Stimulated activated naive B cell treated with anti-CD40 and anti-IgM and Interleukin-4, amounts not matched to agents 10 μg/mL and 1 μg/mL and 100 μg/mL, for 72 hours (primary cell): ENCODE measurements around the gene SLC16A3.

Source experiments
- ATAC-seq, 2 donors: fragments of 150-1000 bp; cut with Tn5 transposase; replicated peaks; 2 replicates each; pipeline ENCODE4 v1.10.0; 2021; ENCODE audit warnings: moderate library complexity in 1 of 2
- DNase-seq: peaks from one replicate; pipeline ENCODE4 v3.0.0; 2021
- H3K27ac Mint-ChIP-seq: one replicate; pipeline ENCODE4 v1.8.0; 2022; ENCODE audit warnings: mild to moderate bottlenecking, mixed read lengths
- H3K27me3 Mint-ChIP-seq, 2 donors: one replicate each; pipeline ENCODE4 v1.8.0; 2022; ENCODE audit warnings: mixed read lengths in 2 of 2
- H3K36me3 Mint-ChIP-seq, 2 donors: one replicate each; pipeline ENCODE4 v1.8.0; 2022; ENCODE audit warnings: mixed read lengths in 2 of 2, mild to moderate bottlenecking in 1 of 2
- H3K4me1 Mint-ChIP-seq, 2 donors: one replicate each; pipeline ENCODE4 v1.8.0; 2022; ENCODE audit warnings: mixed read lengths in 2 of 2, mild to moderate bottlenecking in 1 of 2
- H3K4me3 Mint-ChIP-seq, 2 donors: one replicate each; pipeline ENCODE4 v1.8.0; 2022; ENCODE audit warnings: mild to moderate bottlenecking in 2 of 2, mixed read lengths in 2 of 2, moderate library complexity in 1 of 2
- H3K9me3 Mint-ChIP-seq, 2 donors: one replicate each; pipeline ENCODE4 v1.8.0; 2022; ENCODE audit warnings: mixed read lengths in 2 of 2, mild to moderate bottlenecking in 1 of 2

The SLC16A3 gene

GRCh38 chr17:82276938-82277337 lies 48.1 kb downstream of the SLC16A3 start:
- peaks cover 0 to 6% of the 10 kb centered on the region in 2 donors for H3K27me3 Mint-ChIP-seq
- no peaks in the 10 kb centered on the region for H3K9me3 Mint-ChIP-seq
- peaks cover 6 to 7% of the 10 kb centered on the region in 2 donors for H3K36me3 Mint-ChIP-seq
- no peak overlapping the region for H3K27ac Mint-ChIP-seq
- DNase-seq, result no peak
- peaks cover 13 to 23% of the 10 kb centered on the region in 2 donors for H3K4me1 Mint-ChIP-seq
- no peak overlapping the region for H3K4me3 Mint-ChIP-seq
- ATAC-seq, result no peak

- Mint-ChIP-seq H3K4me1 (peaks cover 9 to 16% of the 10 kb centered on the region in 2 donors), H3K9me3 (no peaks in the 10 kb centered on the region), H3K4me3 (no peak overlapping the region), H3K27me3 (peaks cover 0 to 6% of the 10 kb centered on the region in 2 donors), H3K27ac (no peak overlapping the region), H3K36me3 (peaks cover 0 to 1% of the 10 kb centered on the region in 2 donors)
- DNase-seq (no peak), ATAC-seq (no peak)
Measured at GRCh38 chr17:82277851-82278250, 49.0 kb downstream of the SLC16A3 start.

- H3K4me1 Mint-ChIP-seq, result peaks cover 10 to 16% of the 10 kb centered on the region in 2 donors
- no peak overlapping the region for H3K4me3 Mint-ChIP-seq
- H3K9me3 Mint-ChIP-seq, result no peaks in the 10 kb centered on the region
- H3K27ac Mint-ChIP-seq, result no peak overlapping the region
- DNase-seq (no peak), ATAC-seq (no peak)
- peaks cover 0 to 6% of the 10 kb centered on the region in 2 donors for H3K27me3 Mint-ChIP-seq
- H3K36me3 Mint-ChIP-seq, result peaks cover 0 to 1% of the 10 kb centered on the region in 2 donors
Measured at GRCh38 chr17:82278308-82278707, 49.5 kb downstream of the SLC16A3 start.

- no peak for ATAC-seq
- Mint-ChIP-seq H3K4me3 (no peak overlapping the region), H3K9me3 (no peaks in the 10 kb centered on the region)
Measured at GRCh38 chr17:82278786-82279391, 50.0 kb downstream of the SLC16A3 start.

GRCh38 chr17:82280537-82280936 lies 51.7 kb downstream of the SLC16A3 start:
- Mint-ChIP-seq H3K27me3 (peaks cover 0 to 6% of the 10 kb centered on the region in 2 donors), H3K4me3 (no peak overlapping the region)

More at GRCh38 chr17:82278786-82279391, 50.0 kb downstream of the SLC16A3 start:
- peaks cover 12 to 13% of the 10 kb centered on the region in 2 donors for H3K4me1 Mint-ChIP-seq
- H3K36me3 Mint-ChIP-seq, result no peaks in the 10 kb centered on the region
- H3K27ac Mint-ChIP-seq, result no peak overlapping the region
- DNase-seq, result no peak
- H3K27me3 Mint-ChIP-seq, result peaks cover 0 to 6% of the 10 kb centered on the region in 2 donors

GRCh38 chr17:82281076-82281475 lies 52.2 kb downstream of the SLC16A3 start:
- Mint-ChIP-seq H3K27me3 (peaks cover 0 to 6% of the 10 kb centered on the region in 2 donors), H3K4me3 (no peak overlapping the region), H3K36me3 (no peaks in the 10 kb centered on the region), H3K4me1 (peaks cover 7 to 11% of the 10 kb centered on the region in 2 donors), H3K9me3 (no peaks in the 10 kb centered on the region), H3K27ac (no peak overlapping the region)
- DNase-seq (no peak), ATAC-seq (no peak)

More at GRCh38 chr17:82280537-82280936, 51.7 kb downstream of the SLC16A3 start:
- no peak for DNase-seq
- Mint-ChIP-seq H3K9me3 (no peaks in the 10 kb centered on the region), H3K27ac (no peak overlapping the region), H3K4me1 (peaks cover 7 to 11% of the 10 kb centered on the region in 2 donors), H3K36me3 (no peaks in the 10 kb centered on the region)
- ATAC-seq, result no peak

GRCh38 chr17:82281502-82282238 lies 52.8 kb downstream of the SLC16A3 start:
- Mint-ChIP-seq H3K27ac (no peak overlapping the region), H3K9me3 (no peaks in the 10 kb centered on the region), H3K36me3 (no peaks in the 10 kb centered on the region), H3K4me1 (peaks cover 8 to 11% of the 10 kb centered on the region in 2 donors), H3K4me3 (no peak overlapping the region), H3K27me3 (peaks cover 0 to 6% of the 10 kb centered on the region in 2 donors)
- DNase-seq (no peak), ATAC-seq (no peak)

- ATAC-seq (no peak), DNase-seq (no peak)
- Mint-ChIP-seq H3K27me3 (peaks cover 0 to 6% of the 10 kb centered on the region in 2 donors), H3K36me3 (no peaks in the 10 kb centered on the region), H3K4me3 (no peak overlapping the region), H3K9me3 (no peaks in the 10 kb centered on the region), H3K4me1 (peaks cover 13 to 19% of the 10 kb centered on the region in 2 donors), H3K27ac (no peak overlapping the region)
Measured at GRCh38 chr17:82282239-82283207, 53.7 kb downstream of the SLC16A3 start.

- H3K27me3 Mint-ChIP-seq, result peaks cover 0 to 3% of the 10 kb centered on the region in 2 donors
- H3K27ac Mint-ChIP-seq, result no peak overlapping the region
- ATAC-seq, result peak; percentile 31 to 64
- H3K9me3 Mint-ChIP-seq, result no peaks in the 10 kb centered on the region
- peaks cover 18 to 19% of the 10 kb centered on the region in 2 donors for H3K4me1 Mint-ChIP-seq
- no peak overlapping the region for H3K4me3 Mint-ChIP-seq
- H3K36me3 Mint-ChIP-seq, result no peaks in the 10 kb centered on the region
- no peak for DNase-seq
Measured at GRCh38 chr17:82283208-82283749, 54.4 kb downstream of the SLC16A3 start.

GRCh38 chr17:82285141-82285540 lies 56.3 kb downstream of the SLC16A3 start:
- Mint-ChIP-seq H3K4me3 (no peak overlapping the region), H3K9me3 (no peaks in the 10 kb centered on the region), H3K4me1 (peaks cover 14 to 18% of the 10 kb centered on the region in 2 donors), H3K36me3 (no peaks in the 10 kb centered on the region), H3K27me3 (peaks cover 0 to 3% of the 10 kb centered on the region in 2 donors), H3K27ac (no peak overlapping the region)
- ATAC-seq (no peak), DNase-seq (no peak)

- H3K27me3 Mint-ChIP-seq, result no peaks in the 10 kb centered on the region
- no peak overlapping the region for H3K4me3 Mint-ChIP-seq
- DNase-seq (no peak), ATAC-seq (peak; percentile 82 to 85)
- H3K36me3 Mint-ChIP-seq, result peaks cover 0 to 3% of the 10 kb centered on the region in 2 donors
- H3K27ac Mint-ChIP-seq, result no peak overlapping the region
- H3K9me3 Mint-ChIP-seq, result no peaks in the 10 kb centered on the region
- H3K4me1 Mint-ChIP-seq, result peaks cover 17 to 19% of the 10 kb centered on the region in 2 donors
Measured at GRCh38 chr17:82287013-82287867, 58.4 kb downstream of the SLC16A3 start.

GRCh38 chr17:82287868-82288801 lies 59.3 kb downstream of the SLC16A3 start:
- ATAC-seq (no peak), DNase-seq (no peak)
- H3K27ac Mint-ChIP-seq, result no peak overlapping the region
- H3K9me3 Mint-ChIP-seq, result no peaks in the 10 kb centered on the region
- no peak overlapping the region for H3K4me3 Mint-ChIP-seq
- H3K27me3 Mint-ChIP-seq, result no peaks in the 10 kb centered on the region
- H3K4me1 Mint-ChIP-seq, result peaks cover 17 to 19% of the 10 kb centered on the region in 2 donors
- peaks cover 2 to 7% of the 10 kb centered on the region in 2 donors for H3K36me3 Mint-ChIP-seq
